MM.1S (cell line): ENCODE results near the gene NFYC.

Experiments
- CTCF ChIP-seq: fragments of 300-600 bp; sonication (generic); IDR thresholded peaks from 2 replicates; pipeline ENCODE4 v1.5.1; 2016; ENCODE audit warnings: antibody characterized with exemption, low read length, mixed read lengths
- EZH2 ChIP-seq: fragments of 300-600 bp; sonication (generic); optimal IDR thresholded peaks from 2 replicates; pipeline ENCODE3; 2017; ENCODE audit warnings: low read depth, mild to moderate bottlenecking, antibody characterized with exemption, low read length, mixed read lengths
- EZH2phosphoT487 ChIP-seq: fragments of 300-600 bp; sonication (generic); IDR thresholded peaks from 2 replicates; pipeline ENCODE4 v1.6.1; 2018; ENCODE audit warnings: antibody characterized with exemption, low read length

- TF ChIP-seq CTCF (no peak), EZH2phosphoT487 (no peak), EZH2 (no peak)
Observed at GRCh38 chr1:40715491-40716059, 24.1 kb downstream of the NFYC start.
